GM19372 (cell line): Measurements from ENCODE around the gene ERBB3.
"Not testable (repeated sequence)": the region's sequence is repeated elsewhere in the genome, so short reads cannot be mapped to it uniquely, and the experiment has no call there.

ENCODE experiments used
- ATAC-seq: cut with Tn5 transposase; IDR thresholded peaks from one replicate; pipeline ENCODE4 v1.9.1; 2021; ENCODE audit warnings: mild to moderate bottlenecking, low read depth, moderate library complexity; ENCODE audit not compliant: unreplicated experiment

Gene ERBB3

GRCh38 chr12:56079723-56080555, at the start of gene ERBB3:
Gene ERBB3, plus strand, starts transcription at chr12:56080165. Its CDS starts 136 bp downstream, at chr12:56080301.
- ATAC-seq, result peak; percentile 39

- ATAC-seq, result no peak
Measured at GRCh38 chr12:56031987-56032386, 48.0 kb upstream of the ERBB3 start.

- no peak for ATAC-seq
Measured at GRCh38 chr12:56034586-56035332, 45.2 kb upstream of the ERBB3 start.

GRCh38 chr12:56037161-56037560, 42.8 kb upstream of the ERBB3 start:
- ATAC-seq, result no peak

GRCh38 chr12:56038022-56038655, 41.8 kb upstream of the ERBB3 start:
- ATAC-seq, result no peak

- ATAC-seq, result no peak
Measured at GRCh38 chr12:56040151-56040550, 39.8 kb upstream of the ERBB3 start.

- peak; percentile 4 for ATAC-seq
Measured at GRCh38 chr12:56040963-56041551, 38.9 kb upstream of the ERBB3 start.

- peak; percentile 92 for ATAC-seq
Measured at GRCh38 chr12:56041552-56042429, 38.2 kb upstream of the ERBB3 start, which contains the start of gene RPS26. Gene RPS26, plus strand, starts transcription at chr12:56041918. Its CDS starts 249 bp downstream, at chr12:56042167.

GRCh38 chr12:56042430-56042813, 37.5 kb upstream of the ERBB3 start:
- not testable (repeated sequence) for ATAC-seq

- ATAC-seq, result no peak
Measured at GRCh38 chr12:56042843-56043242, 37.1 kb upstream of the ERBB3 start.

GRCh38 chr12:56046027-56046780, 33.8 kb upstream of the ERBB3 start:
- ATAC-seq, result no peak

GRCh38 chr12:56053407-56053893, 26.5 kb upstream of the ERBB3 start:
- ATAC-seq, result no peak

- not testable (repeated sequence) for ATAC-seq
Measured at GRCh38 chr12:56059964-56060363, 20.0 kb upstream of the ERBB3 start.

GRCh38 chr12:56061982-56062381, 18.0 kb upstream of the ERBB3 start:
- no peak for ATAC-seq

GRCh38 chr12:56062996-56063395, 17.0 kb upstream of the ERBB3 start:
- ATAC-seq, result no peak

GRCh38 chr12:56071648-56072047, 8.3 kb upstream of the ERBB3 start:
- ATAC-seq, result no peak

- ATAC-seq, result no peak
Measured at GRCh38 chr12:56074396-56074795, 5.6 kb upstream of the ERBB3 start.

- ATAC-seq, result not testable (repeated sequence)
Measured at GRCh38 chr12:56077966-56078365, 2.0 kb upstream of the ERBB3 start.

- no peak for ATAC-seq
Measured at GRCh38 chr12:56078427-56078826, 1.5 kb upstream of the ERBB3 start.
